ENCODE results near the gene CACNG6. TPM values are rescaled to one million over a fixed set of nuclear protein-coding genes. Genes with fewer than 3 reads are reported as not detected.

Gene CACNG6
- total and polyA plus RNA-seq, 2 donors (not counting 1 experiment from before 2014, with no cell fraction given) = under 0.01 TPM; not detected in 1

DNA sequence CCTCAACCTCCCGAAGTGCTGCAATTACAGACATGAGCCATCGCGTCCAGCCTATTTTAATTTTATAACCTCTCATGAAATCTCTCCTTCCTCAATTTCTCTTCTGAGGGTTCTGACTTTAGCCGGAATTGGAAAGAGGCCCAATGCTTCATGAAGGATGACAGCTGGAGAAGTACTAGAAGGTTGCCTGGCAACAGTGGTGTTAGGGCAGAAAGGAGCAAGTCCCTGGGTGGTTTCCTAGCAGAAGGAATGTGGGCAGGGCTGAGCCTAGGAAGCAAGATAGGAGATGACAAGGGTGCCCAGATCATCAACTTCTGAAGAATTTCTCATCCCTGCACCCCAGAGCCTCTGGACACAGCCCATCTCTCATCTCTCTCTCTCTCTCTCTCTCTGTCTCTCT, 25.8 kb downstream of the CACNG6 start:
- Histone ChIP-seq H3K27ac (ENCODE audit: insufficient read depth, low read length) (no peak overlapping the region), H3K79me2 (ENCODE audit: control insufficient read depth, insufficient read depth, low read length) (no peaks in the 10 kb centered on the region), H3K36me3 (ENCODE audit: control insufficient read depth, insufficient read depth, low read length) (no peaks in the 10 kb centered on the region), H3K27me3 (ENCODE audit: control insufficient read depth, insufficient read depth, low read length) (no peaks in the 10 kb centered on the region), H4K20me1 (ENCODE audit: control insufficient read depth, extremely low read depth, insufficient read depth, low read length) (no peaks in the 10 kb centered on the region), H3K4me1 (ENCODE audit: control insufficient read depth, extremely low read depth, insufficient read depth, low read length) (no peaks in the 10 kb centered on the region), H2AFZ (ENCODE audit: low read length) (no peak overlapping the region), H3K4me3 (replicated peaks in 1 of 4; ENCODE audit: control extremely low read depth in 1 of 4, insufficient read depth in 1 of 4, low read depth in 3 of 4, low read length in 4 of 4) (no peak overlapping the region), H3K9me3 (ENCODE audit: control insufficient read depth, insufficient read depth, low read depth, low read length) (no peaks in the 10 kb centered on the region), H3K9ac (ENCODE audit: insufficient read depth, low read length) (no peak overlapping the region), H3K4me2 (ENCODE audit: extremely low read depth, insufficient read depth, low read length) (no peak overlapping the region)
- peak; percentile 49 to 65 for DNase-seq (ENCODE audit: low read depth in 2 of 2)
- TF ChIP-seq, protein P1, sequence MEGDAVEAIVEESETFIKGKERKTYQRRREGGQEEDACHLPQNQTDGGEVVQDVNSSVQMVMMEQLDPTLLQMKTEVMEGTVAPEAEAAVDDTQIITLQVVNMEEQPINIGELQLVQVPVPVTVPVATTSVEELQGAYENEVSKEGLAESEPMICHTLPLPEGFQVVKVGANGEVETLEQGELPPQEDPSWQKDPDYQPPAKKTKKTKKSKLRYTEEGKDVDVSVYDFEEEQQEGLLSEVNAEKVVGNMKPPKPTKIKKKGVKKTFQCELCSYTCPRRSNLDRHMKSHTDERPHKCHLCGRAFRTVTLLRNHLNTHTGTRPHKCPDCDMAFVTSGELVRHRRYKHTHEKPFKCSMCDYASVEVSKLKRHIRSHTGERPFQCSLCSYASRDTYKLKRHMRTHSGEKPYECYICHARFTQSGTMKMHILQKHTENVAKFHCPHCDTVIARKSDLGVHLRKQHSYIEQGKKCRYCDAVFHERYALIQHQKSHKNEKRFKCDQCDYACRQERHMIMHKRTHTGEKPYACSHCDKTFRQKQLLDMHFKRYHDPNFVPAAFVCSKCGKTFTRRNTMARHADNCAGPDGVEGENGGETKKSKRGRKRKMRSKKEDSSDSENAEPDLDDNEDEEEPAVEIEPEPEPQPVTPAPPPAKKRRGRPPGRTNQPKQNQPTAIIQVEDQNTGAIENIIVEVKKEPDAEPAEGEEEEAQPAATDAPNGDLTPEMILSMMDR (conservative IDR thresholded peaks at IDR 0.05 in 1 of 2, IDR thresholded peaks at IDR 0.05 in 1 of 2; ENCODE audit: low read depth in 1 of 2, low read length in 2 of 2) = no peak
- TF ChIP-seq EZH2 (IDR thresholded peaks at IDR 0.05; ENCODE audit: low read length, missing control alignments) = no peak

DNA sequence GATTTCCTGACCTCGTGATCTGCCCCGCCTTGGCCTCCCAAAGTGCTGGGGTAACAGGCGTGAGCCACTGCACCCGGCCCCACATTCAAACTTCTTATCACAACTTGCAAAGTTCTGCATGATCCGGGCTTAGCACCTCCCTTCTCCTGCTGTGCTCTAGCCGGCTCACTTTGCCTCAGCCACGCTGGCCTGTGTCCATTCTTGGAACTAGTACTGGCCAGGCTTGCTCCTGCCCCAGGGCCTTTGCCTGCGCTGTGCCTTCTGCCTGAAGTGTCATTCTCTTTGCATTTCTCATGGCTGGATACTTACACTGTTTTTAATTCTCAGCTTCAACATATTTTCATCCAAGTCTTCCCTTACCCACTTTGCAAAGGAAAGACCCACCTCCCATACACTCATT, 29.9 kb downstream of the CACNG6 start:
- H3K79me2 ChIP-seq (ENCODE audit: control insufficient read depth, insufficient read depth, low read length) = no peaks in the 10 kb centered on the region
- no peak overlapping the region for H3K4me3 ChIP-seq (replicated peaks in 1 of 4; ENCODE audit: control extremely low read depth in 1 of 4, insufficient read depth in 1 of 4, low read depth in 3 of 4, low read length in 4 of 4)
- no peak overlapping the region for H3K4me2 ChIP-seq (ENCODE audit: extremely low read depth, insufficient read depth, low read length)
- no peaks in the 10 kb centered on the region for H3K27me3 ChIP-seq (ENCODE audit: control insufficient read depth, insufficient read depth, low read length)
- H3K36me3 ChIP-seq (ENCODE audit: control insufficient read depth, insufficient read depth, low read length) = no peaks in the 10 kb centered on the region
- no peaks in the 10 kb centered on the region for H3K4me1 ChIP-seq (ENCODE audit: control insufficient read depth, extremely low read depth, insufficient read depth, low read length)
- H3K9ac ChIP-seq (ENCODE audit: insufficient read depth, low read length) = no peak overlapping the region
- H2AFZ ChIP-seq (ENCODE audit: low read length) = no peak overlapping the region
- no peaks in the 10 kb centered on the region for H4K20me1 ChIP-seq (ENCODE audit: control insufficient read depth, extremely low read depth, insufficient read depth, low read length)
- no peak overlapping the region for H3K27ac ChIP-seq (ENCODE audit: insufficient read depth, low read length)
- no peak for TF ChIP-seq EZH2 (IDR thresholded peaks at IDR 0.05; ENCODE audit: low read length, missing control alignments)
- TF ChIP-seq, protein P1 (conservative IDR thresholded peaks at IDR 0.05 in 1 of 2, IDR thresholded peaks at IDR 0.05 in 1 of 2; ENCODE audit: low read depth in 1 of 2, low read length in 2 of 2) = no peak
- no peaks in the 10 kb centered on the region for H3K9me3 ChIP-seq (ENCODE audit: control insufficient read depth, insufficient read depth, low read depth, low read length)
- no peak for DNase-seq (ENCODE audit: low read depth in 2 of 2)

DNA sequence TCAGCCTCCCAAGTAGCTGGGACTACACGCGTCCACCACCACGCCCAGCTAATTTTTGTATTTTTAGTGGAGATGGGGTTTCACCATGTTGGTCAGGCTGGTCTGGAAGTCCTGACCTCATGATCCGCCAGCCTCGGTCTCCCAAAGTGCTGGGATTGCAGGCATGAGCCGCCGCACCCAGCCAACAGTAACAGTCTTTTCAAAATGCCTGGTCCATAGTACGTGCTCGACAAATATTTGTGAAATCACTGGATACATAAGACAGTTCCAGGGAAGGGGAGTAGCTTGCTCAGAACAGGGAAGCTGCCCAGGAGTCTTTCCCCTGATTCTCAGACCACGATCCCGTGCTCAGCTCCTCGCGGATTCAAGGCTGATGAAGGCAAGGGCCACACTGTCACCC, 30.5 kb downstream of the CACNG6 start:
- Histone ChIP-seq H2AFZ (ENCODE audit: low read length) (no peak overlapping the region), H3K27ac (ENCODE audit: insufficient read depth, low read length) (no peak overlapping the region), H3K4me3 (replicated peaks in 1 of 4; ENCODE audit: control extremely low read depth in 1 of 4, insufficient read depth in 1 of 4, low read depth in 3 of 4, low read length in 4 of 4) (no peak overlapping the region), H3K79me2 (ENCODE audit: control insufficient read depth, insufficient read depth, low read length) (no peaks in the 10 kb centered on the region), H3K9ac (ENCODE audit: insufficient read depth, low read length) (no peak overlapping the region), H3K9me3 (ENCODE audit: control insufficient read depth, insufficient read depth, low read depth, low read length) (no peaks in the 10 kb centered on the region), H4K20me1 (ENCODE audit: control insufficient read depth, extremely low read depth, insufficient read depth, low read length) (no peaks in the 10 kb centered on the region), H3K4me2 (ENCODE audit: extremely low read depth, insufficient read depth, low read length) (no peak overlapping the region), H3K4me1 (ENCODE audit: control insufficient read depth, extremely low read depth, insufficient read depth, low read length) (no peaks in the 10 kb centered on the region), H3K36me3 (ENCODE audit: control insufficient read depth, insufficient read depth, low read length) (no peaks in the 10 kb centered on the region), H3K27me3 (ENCODE audit: control insufficient read depth, insufficient read depth, low read length) (no peaks in the 10 kb centered on the region)
- DNase-seq (ENCODE audit: low read depth in 2 of 2) = no peak
- TF ChIP-seq, protein P1 (conservative IDR thresholded peaks at IDR 0.05 in 1 of 2, IDR thresholded peaks at IDR 0.05 in 1 of 2; ENCODE audit: low read depth in 1 of 2, low read length in 2 of 2) = no peak
- no peak for TF ChIP-seq EZH2 (IDR thresholded peaks at IDR 0.05; ENCODE audit: low read length, missing control alignments)
